ENCODE measurements around the gene CWC25. TPM values are rescaled to one million over a fixed set of nuclear protein-coding genes. Genes with fewer than 3 reads are reported as not detected.

The CWC25 gene
- total and polyA plus RNA-seq, 2 of the 13 experiments (the other 11 are each of a cell fraction or from before 2014, with no cell fraction given), result 15.6 to 22.7 TPM

DNA sequence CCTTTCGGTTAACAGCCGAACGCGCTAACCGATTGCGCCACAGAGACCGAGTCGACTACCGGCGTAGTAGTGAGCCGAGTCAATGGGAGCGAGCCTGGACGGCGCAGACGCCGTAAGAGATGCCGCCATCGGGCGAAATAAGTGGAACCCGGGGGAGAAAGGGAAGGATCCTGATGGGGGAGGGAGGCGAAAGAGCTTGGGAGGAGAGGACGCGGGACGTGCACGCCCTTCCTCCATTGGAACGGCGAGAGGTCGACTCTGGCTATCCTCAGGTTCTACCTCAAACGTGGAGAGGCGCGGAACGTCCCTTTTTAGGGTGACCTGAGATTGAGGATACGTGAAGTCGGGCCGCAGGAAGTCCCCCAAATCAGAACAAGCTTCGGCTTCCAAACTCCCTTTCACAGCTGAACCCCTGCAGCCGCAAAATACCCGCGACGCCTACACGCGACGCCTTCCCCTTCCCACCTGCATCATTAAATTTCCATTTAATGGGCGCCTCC is 73.3 kb downstream of the CWC25 start (continued):
- TF ChIP-seq ARNT2 (CRISPR knock-in tag; IDR thresholded peaks at IDR 0.05; ENCODE audit: low read depth) (peak; percentile 43; the same call in 1 of the 2 replicates), FOXK1 (CRISPR knock-in tag; IDR thresholded peaks at IDR 0.05; ENCODE audit: borderline replicate concordance, low read depth) (peak; percentile 74; the same call in 1 of the 2 replicates), TEAD3 (CRISPR knock-in tag; optimal IDR thresholded peaks at IDR 0.05; ENCODE audit: borderline replicate concordance) (peak; percentile 65), ZNF430 (CRISPR knock-in tag; IDR thresholded peaks at IDR 0.05) (0 out of 2 replicates have a peak, but pooled peaks have one; percentile 4), YEATS2 (CRISPR knock-in tag; IDR thresholded peaks at IDR 0.05; ENCODE audit: borderline replicate concordance) (no peak), GABPA (IDR thresholded peaks at IDR 0.05; ENCODE audit: low read depth, low read length) (0 out of 2 replicates have a peak, but pooled peaks have one; percentile 21), GABPA (CRISPR knock-in tag; IDR thresholded peaks at IDR 0.05; ENCODE audit: low read depth) (no peak), ZNF598 (CRISPR knock-in tag; IDR thresholded peaks at IDR 0.05; ENCODE audit: borderline replicate concordance) (peak; percentile 63; the same call in 1 of the 2 replicates), ZKSCAN8 (CRISPR knock-in tag; IDR thresholded peaks at IDR 0.05; ENCODE audit: borderline replicate concordance) (0 out of 2 replicates have a peak, but pooled peaks have one; percentile 76), SKI (IDR thresholded peaks at IDR 0.05; ENCODE audit: partially characterized antibody) (peak; percentile 38), ZNF572 (CRISPR knock-in tag; IDR thresholded peaks at IDR 0.05) (peak; percentile 40; the same call in 1 of the 2 replicates), KDM5B (CRISPR knock-in tag; IDR thresholded peaks at IDR 0.05; ENCODE audit: borderline replicate concordance) (peak; percentile 63; the same call in 1 of the 2 replicates), ZNF331 (CRISPR knock-in tag; IDR thresholded peaks at IDR 0.05) (peak; percentile 89; the same call in 1 of the 2 replicates), THRA (CRISPR knock-in tag; IDR thresholded peaks at IDR 0.05; ENCODE audit: borderline replicate concordance) (peak; percentile 74; the same call in 1 of the 2 replicates), CEBPB (IDR thresholded peaks at IDR 0.05; ENCODE audit: borderline replicate concordance, low read depth, low read length) (peak; percentile 91), ZNF605 (CRISPR knock-in tag; IDR thresholded peaks at IDR 0.05) (peak; percentile 93), TSC22D2 (CRISPR knock-in tag; IDR thresholded peaks at IDR 0.05; ENCODE audit: borderline replicate concordance) (peak; percentile 86; the same call in 1 of the 2 replicates), NRL (CRISPR knock-in tag; IDR thresholded peaks at IDR 0.05; ENCODE audit: borderline replicate concordance) (peak; percentile 30; the same call in 1 of the 2 replicates), ELF1 (CRISPR knock-in tag; IDR thresholded peaks at IDR 0.05) (peak; percentile 58; the same call in 1 of the 2 replicates), DZIP1 (CRISPR knock-in tag; IDR thresholded peaks at IDR 0.05) (0 out of 2 replicates have a peak, but pooled peaks have one; percentile 11), NCOA2 (CRISPR knock-in tag; IDR thresholded peaks at IDR 0.05) (peak; percentile 60; the same call in 1 of the 2 replicates), RARA (CRISPR knock-in tag; IDR thresholded peaks at IDR 0.05) (peak; percentile 59), ZXDC (CRISPR knock-in tag; IDR thresholded peaks at IDR 0.05) (peak; percentile 70; the same call in 1 of the 2 replicates)

Data from HepG2 (cell line).